Sigmoid colon (tissue), 7 donors: ENCODE data around the gene CFHR3. TPM values are rescaled to one million over a fixed set of nuclear protein-coding genes. Genes with fewer than 3 reads are reported as not detected.

Source experiments
- polyA plus RNA-seq, 3 donors: library from polyadenylated mRNA; stranded (reverse); fragments of 200-250 nt; gene quantifications; one replicate each; pipeline ENCODE4 v1.2.3, GENCODE V29; 2013
- total RNA-seq, 4 donors: library from RNA; depleted of rRNA; stranded (reverse); fragments of >200 nt; gene quantifications; one replicate each; pipeline ENCODE4 v1.1.0, GENCODE V29; 2016
- donor health status: healthy with polysubstance abuse.
- donor health status: Bipolar disorder and iron deficiency.
- donor health status: healthy.

Gene CFHR3
- total and polyA plus RNA-seq, 7 donors: 0.09 to 0.36 TPM; not detected in 5

Other genes starting within 250 kb of the CFHR3 start
- gene KCNT2, start 166.4 kb upstream of the CFHR3 start, total RNA-seq: 1 to 10 TPM; 1.8 to 3.1 (median 2.6) TPM
- gene KCNT2, start 166.4 kb upstream of the CFHR3 start, polyA plus RNA-seq: 1 to 10 TPM in 1 of 3 donors, under 1 TPM in 2; 0.64 to 1.2 (median 0.92) TPM
- gene CFH, start 122.8 kb upstream of the CFHR3 start, total RNA-seq: 10 to 100 TPM; 18.7 to 40.2 (median 34.5) TPM
- 10 to 100 TPM in 2 of 3 donors, 1 to 10 TPM in 1; 5.3 to 31.6 (median 13.8) TPM for gene CFH, start 122.8 kb upstream of the CFHR3 start, polyA plus RNA-seq
- under 1 TPM in 1 of 4 donors, not detected in 3; 0.36 TPM for gene CFHR1, start 44.9 kb downstream of the CFHR3 start, total RNA-seq
- gene CFHR1, start 44.9 kb downstream of the CFHR3 start, polyA plus RNA-seq: under 1 TPM in 1 of 3 donors, not detected in 2; 0.22 TPM
- gene CFHR4, start 113.2 kb downstream of the CFHR3 start, total RNA-seq: not detected
- gene CFHR4, start 113.2 kb downstream of the CFHR3 start, polyA plus RNA-seq: not detected
- not detected for gene CFHR2, start 168.9 kb downstream of the CFHR3 start, total RNA-seq
- gene CFHR2, start 168.9 kb downstream of the CFHR3 start, polyA plus RNA-seq: not detected
- not detected for gene CFHR5, start 202.7 kb downstream of the CFHR3 start, total RNA-seq
- not detected for gene CFHR5, start 202.7 kb downstream of the CFHR3 start, polyA plus RNA-seq